SK-N-SH treated with all-trans-retinoic acid at 6 μM for 48 hours (cell line): ENCODE measurements around the gene GPC5.

Experiments used
- ATAC-seq: fragments of 200-7000 bp; cut with Tn5 transposase; 3 replicates; pipeline ENCODE4 v1.9.1; 2020; ENCODE audit warnings: mild to moderate bottlenecking, moderate library complexity
- ARNTL ChIP-seq: fragments of 450-650 bp; formaldehyde crosslinking; IDR thresholded peaks from 2 replicates; pipeline ENCODE4 v1.5.0; 2020; ENCODE audit warnings: low read depth, mild to moderate bottlenecking, moderate library complexity, borderline replicate concordance
- BACH2 ChIP-seq: fragments of 250-450 bp; sonication (Bioruptor Pico); IDR thresholded peaks from 2 replicates; pipeline ENCODE4 v1.9.0; 2021; ENCODE audit warnings: mild to moderate bottlenecking, borderline replicate concordance
- CREB5 ChIP-seq: fragments of 250-450 bp; sonication (Bioruptor Pico); IDR thresholded peaks from 2 replicates; pipeline ENCODE4 v1.5.1; 2020; ENCODE audit warnings: low read depth, mild to moderate bottlenecking, moderate library complexity
- CSDC2 ChIP-seq: fragments of 250-450 bp; sonication (Bioruptor Pico); IDR thresholded peaks from 2 replicates; pipeline ENCODE4 v1.5.0; 2020; ENCODE audit warnings: mild to moderate bottlenecking, moderate library complexity
- ESRRG ChIP-seq: fragments of 250-450 bp; sonication (Bioruptor Pico); IDR thresholded peaks from 2 replicates; pipeline ENCODE4 v1.6.1; 2021; ENCODE audit warnings: mild to moderate bottlenecking
- ISL1 ChIP-seq: fragments of 250-450 bp; sonication (Bioruptor Pico); IDR thresholded peaks from 2 replicates; pipeline ENCODE4 v2.1.2; 2022; ENCODE audit warnings: mild to moderate bottlenecking, moderate library complexity
- OSR1 ChIP-seq: fragments of 250-450 bp; sonication (Bioruptor Pico); IDR thresholded peaks from 2 replicates; pipeline ENCODE4 v1.8.0; 2022; ENCODE audit warnings: moderate library complexity, mild to moderate bottlenecking, inconsistent platforms
- PPARA ChIP-seq: fragments of 250-450 bp; sonication (Bioruptor Pico); IDR thresholded peaks from 2 replicates; pipeline ENCODE4 v1.5.0; 2020; ENCODE audit warnings: mild to moderate bottlenecking, borderline replicate concordance
- RARB ChIP-seq: fragments of 250-450 bp; sonication (Bioruptor Pico); IDR thresholded peaks from 2 replicates; pipeline ENCODE4 v1.8.0; 2021; ENCODE audit warnings: mild to moderate bottlenecking, moderate library complexity
- SNAI2 ChIP-seq: fragments of 250-450 bp; sonication (Bioruptor Pico); IDR thresholded peaks from 2 replicates; pipeline ENCODE4 v1.5.0; 2020; ENCODE audit warnings: mild to moderate bottlenecking, moderate library complexity
- TCF4 ChIP-seq: fragments of 250-450 bp; sonication (Bioruptor Pico); IDR thresholded peaks from 2 replicates; pipeline ENCODE4 v1.8.0; 2021; ENCODE audit warnings: mild to moderate bottlenecking, moderate library complexity, borderline replicate concordance
- TOX ChIP-seq: fragments of 250-450 bp; sonication (Bioruptor Pico); IDR thresholded peaks from 2 replicates; pipeline ENCODE4 v1.8.0; 2021; ENCODE audit warnings: mild to moderate bottlenecking, moderate library complexity, borderline replicate concordance
- TSHZ2 ChIP-seq: fragments of 250-450 bp; sonication (Bioruptor Pico); IDR thresholded peaks from 2 replicates; pipeline ENCODE4 v1.5.0; 2020; ENCODE audit warnings: mild to moderate bottlenecking, moderate library complexity
- ZC3H10 ChIP-seq: fragments of 250-450 bp; sonication (Bioruptor Pico); IDR thresholded peaks from 2 replicates; pipeline ENCODE4 v1.5.1; 2021; ENCODE audit warnings: mild to moderate bottlenecking, moderate library complexity
- ZFP30 ChIP-seq: fragments of 450-650 bp; formaldehyde crosslinking; IDR thresholded peaks from 2 replicates; pipeline ENCODE4 v1.5.0; 2022; ENCODE audit warnings: mild to moderate bottlenecking, moderate library complexity
- ZNF565 ChIP-seq: fragments of 450-650 bp; formaldehyde crosslinking; conservative IDR thresholded peaks from 2 replicates; pipeline ENCODE4 v1.5.0; 2020; ENCODE audit warnings: low read depth, mild to moderate bottlenecking, moderate library complexity
- ZNF8 ChIP-seq: fragments of 450-650 bp; formaldehyde crosslinking; IDR thresholded peaks from 2 replicates; pipeline ENCODE4 v1.5.0; 2020; ENCODE audit warnings: mild to moderate bottlenecking, moderate library complexity
- TF ChIP-seq, protein P1 (sequence below): fragments of 250-450 bp; sonication (Bioruptor Pico); IDR thresholded peaks from 2 replicates; pipeline ENCODE4 v1.8.0; 2021; ENCODE audit warnings: low read depth, mild to moderate bottlenecking, moderate library complexity, borderline replicate concordance

The GPC5 gene

DNA sequence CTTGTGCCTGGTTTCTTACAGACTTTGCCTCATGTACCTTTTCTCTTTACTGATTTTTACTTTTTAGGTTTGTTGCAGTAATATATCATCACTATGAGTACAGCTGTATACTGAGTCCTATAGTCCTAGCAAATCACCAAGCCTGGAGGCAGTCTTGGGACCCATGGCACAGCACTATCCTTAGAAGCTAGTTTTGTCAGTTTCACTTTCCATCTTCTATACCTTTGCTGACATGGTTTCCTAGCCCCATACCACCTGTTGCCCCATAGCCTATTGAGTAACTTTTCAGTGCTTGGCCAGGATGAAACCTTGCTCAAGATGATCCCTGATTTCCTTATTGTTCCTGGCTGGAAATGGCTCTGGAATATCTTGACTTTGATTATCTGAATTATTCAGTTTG lies 826.4 kb downstream of the GPC5 start:
- peak; percentile 83; the same call in 2 of the 3 replicates for ATAC-seq
- TF ChIP-seq CREB5 (CRISPR knock-in tag) (no peak), TOX (CRISPR knock-in tag) (no peak), PPARA (CRISPR knock-in tag) (no peak), ISL1 (CRISPR knock-in tag) (no peak), ARNTL (CRISPR knock-in tag) (no peak), ESRRG (CRISPR knock-in tag) (no peak), SNAI2 (CRISPR knock-in tag) (no peak), OSR1 (CRISPR knock-in tag) (no peak), ZNF8 (CRISPR knock-in tag) (no peak), TSHZ2 (CRISPR knock-in tag) (no peak), CSDC2 (CRISPR knock-in tag) (no peak), RARB (CRISPR knock-in tag) (no peak), ZNF565 (CRISPR knock-in tag) (no peak)
- TF ChIP-seq, all 23 proteins: peak for 0

DNA sequence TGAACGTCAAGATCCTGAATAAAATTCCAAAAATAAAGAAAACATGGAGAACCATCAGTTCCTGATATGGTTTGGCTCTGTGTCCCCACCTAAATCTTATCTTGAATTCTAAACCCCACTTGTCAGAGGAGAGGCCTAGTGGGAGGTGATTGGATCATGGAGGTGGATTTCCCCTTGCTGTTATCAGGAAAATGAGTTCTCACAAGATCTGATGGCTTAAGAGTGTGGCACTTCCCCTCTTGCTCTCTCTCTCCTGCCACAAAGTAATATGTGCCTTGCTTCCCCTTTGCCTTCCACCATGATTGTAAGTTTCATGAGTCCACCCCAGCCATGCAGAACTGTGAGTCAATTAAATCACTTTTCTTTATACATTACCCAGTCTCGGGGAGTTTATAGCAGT lies 827.4 kb downstream of the GPC5 start:
- TF ChIP-seq RARB (CRISPR knock-in tag) (no peak), ZC3H10 (no peak), BACH2 (CRISPR knock-in tag) (no peak)
- ATAC-seq, result no peak

DNA sequence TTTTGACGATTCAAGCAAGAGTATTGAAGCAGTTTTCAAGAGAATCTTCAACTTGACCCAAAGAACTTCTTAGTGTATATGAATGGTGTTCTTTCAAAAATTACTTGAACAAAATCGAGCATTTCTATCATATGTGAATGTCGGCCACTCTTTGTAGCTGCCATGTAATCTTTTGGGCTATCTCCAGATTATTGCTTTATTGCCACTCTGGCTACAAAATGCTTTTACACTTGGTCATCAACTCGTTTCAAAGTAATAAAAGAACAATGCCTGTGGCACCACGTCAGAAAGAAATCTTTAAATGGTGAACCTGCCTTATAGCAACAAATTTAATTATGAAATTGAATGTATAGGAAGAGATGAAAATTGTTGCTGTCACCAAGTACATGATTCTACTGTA lies 834.5 kb downstream of the GPC5 start:
- no peak for ATAC-seq
- TF ChIP-seq BACH2 (CRISPR knock-in tag) (no peak), SNAI2 (CRISPR knock-in tag) (no peak), ZNF8 (CRISPR knock-in tag) (no peak), ZNF565 (CRISPR knock-in tag) (no peak), CSDC2 (CRISPR knock-in tag) (no peak), TCF4 (CRISPR knock-in tag) (no peak), ZFP30 (CRISPR knock-in tag) (no peak), ESRRG (CRISPR knock-in tag) (no peak), ARNTL (CRISPR knock-in tag) (no peak), TSHZ2 (CRISPR knock-in tag) (no peak)
- TF ChIP-seq, all 23 proteins: peak for 0

GRCh38 chr13:92251671-92252210 lies 853.3 kb downstream of the GPC5 start:
- TF ChIP-seq, protein P1, sequence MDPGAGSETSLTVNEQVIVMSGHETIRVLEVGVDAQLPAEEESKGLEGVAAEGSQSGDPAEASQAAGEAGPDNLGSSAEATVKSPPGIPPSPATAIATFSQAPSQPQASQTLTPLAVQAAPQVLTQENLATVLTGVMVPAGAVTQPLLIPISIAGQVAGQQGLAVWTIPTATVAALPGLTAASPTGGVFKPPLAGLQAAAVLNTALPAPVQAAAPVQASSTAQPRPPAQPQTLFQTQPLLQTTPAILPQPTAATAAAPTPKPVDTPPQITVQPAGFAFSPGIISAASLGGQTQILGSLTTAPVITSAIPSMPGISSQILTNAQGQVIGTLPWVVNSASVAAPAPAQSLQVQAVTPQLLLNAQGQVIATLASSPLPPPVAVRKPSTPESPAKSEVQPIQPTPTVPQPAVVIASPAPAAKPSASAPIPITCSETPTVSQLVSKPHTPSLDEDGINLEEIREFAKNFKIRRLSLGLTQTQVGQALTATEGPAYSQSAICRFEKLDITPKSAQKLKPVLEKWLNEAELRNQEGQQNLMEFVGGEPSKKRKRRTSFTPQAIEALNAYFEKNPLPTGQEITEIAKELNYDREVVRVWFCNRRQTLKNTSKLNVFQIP, result no peak
- TF ChIP-seq ISL1 (CRISPR knock-in tag) (peak; percentile 79), TCF4 (CRISPR knock-in tag) (0 out of 2 replicates have a peak, but pooled peaks have one; percentile 30), ZC3H10 (peak; percentile 12; the same call in 1 of the 2 replicates), TOX (CRISPR knock-in tag) (no peak)
- no peak for ATAC-seq
